GM12892 (cell line): ENCODE measurements around the gene ASS1.

Experiments
- DNase-seq: peaks from one replicate; pipeline ENCODE4 v3.0.0; 2011; ENCODE audit not compliant: insufficient read length
- FAIRE-seq: peaks from 2 replicates; lab custom pipeline; 2011; peaks lifted over from hg19 to GRCh38; lab: Jason Lieb, UNC
- POLR2A ChIP-seq: IDR thresholded peaks from 2 replicates; pipeline ENCODE4 v1.6.1; 2011; ENCODE audit warnings: low read depth, low read length, control low read depth
- POLR2AphosphoS5 ChIP-seq: IDR thresholded peaks from 2 replicates; pipeline ENCODE4 v1.6.1; 2011; ENCODE audit warnings: low read depth, low read length, control low read depth
- TAF1 ChIP-seq: IDR thresholded peaks from 2 replicates; pipeline ENCODE4 v1.6.1; 2011; ENCODE audit warnings: low read depth, mild to moderate bottlenecking, control low read depth, low read length, borderline replicate concordance

ASS1 gene

DNA sequence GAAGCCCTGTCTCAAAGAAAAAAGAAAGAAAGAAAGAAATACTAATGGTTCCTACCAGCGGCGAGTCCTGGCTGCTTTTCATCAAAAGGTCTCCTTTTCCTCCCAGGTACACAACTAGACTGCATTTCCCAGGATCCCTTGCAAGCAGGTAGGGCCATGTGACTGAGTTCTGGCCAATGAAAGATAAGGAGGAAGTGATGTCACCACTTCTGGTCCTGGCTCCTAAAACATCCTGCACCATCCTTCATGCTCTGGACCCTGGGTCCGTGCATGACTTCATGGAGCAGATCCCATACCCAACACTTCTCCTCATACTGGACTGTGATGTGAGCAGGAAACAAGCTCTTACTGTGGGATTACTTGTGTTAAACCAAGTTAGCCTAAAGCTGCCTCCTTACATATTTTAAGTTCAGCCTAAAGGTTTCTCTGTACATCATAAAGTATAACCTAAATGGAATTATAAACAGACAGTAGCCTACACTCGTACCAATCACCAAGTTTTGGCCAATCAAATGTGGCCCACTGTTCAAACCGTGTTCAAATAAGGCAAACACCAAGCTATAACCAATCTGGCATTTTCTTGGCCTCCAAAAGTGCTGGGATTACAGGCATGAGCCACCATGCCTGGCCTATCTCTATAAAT is 104.5 kb downstream of the ASS1 start:
- FAIRE-seq = no peak
- no peak for DNase-seq

More for the DNA sequence above, 104.5 kb downstream of the ASS1 start:
- TF ChIP-seq POLR2AphosphoS5 (no peak), POLR2A (no peak), TAF1 (no peak)
